Superior temporal gyrus (tissue), 1 donor: Measurements from ENCODE around the gene SRPK3.

Experiments
- DNase-seq: peaks from one replicate; pipeline ENCODE4 v3.0.0-alpha.2; 2016; ENCODE audit errors: extremely low spot score

Gene SRPK3

GRCh38 chrX:153770601-153771414 is 10.0 kb upstream of the SRPK3 start:
- DNase-seq: no peak

GRCh38 chrX:153771415-153772315 is 9.2 kb upstream of the SRPK3 start:
- no peak for DNase-seq

GRCh38 chrX:153772316-153773217 is 8.3 kb upstream of the SRPK3 start:
- no peak for DNase-seq

GRCh38 chrX:153773218-153773611 is 7.6 kb upstream of the SRPK3 start:
- no peak for DNase-seq

- no peak for DNase-seq
These were observed 6.9 kb upstream of the SRPK3 start for GRCh38 chrX:153773741-153774575.

- DNase-seq: no peak
These were observed 6.1 kb upstream of the SRPK3 start for GRCh38 chrX:153774576-153775292.

GRCh38 chrX:153775293-153776119 is 5.3 kb upstream of the SRPK3 start:
- no peak for DNase-seq

- no peak for DNase-seq
These were observed 4.7 kb upstream of the SRPK3 start for GRCh38 chrX:153776120-153776599.

- DNase-seq: no peak
These were observed 4.2 kb upstream of the SRPK3 start for GRCh38 chrX:153776611-153777045.

GRCh38 chrX:153777261-153778090 is 3.4 kb upstream of the SRPK3 start:
- DNase-seq: no peak

GRCh38 chrX:153778181-153778580 is 2.7 kb upstream of the SRPK3 start:
- no peak for DNase-seq

GRCh38 chrX:153778684-153779101 is 2.1 kb upstream of the SRPK3 start:
- DNase-seq: no peak

GRCh38 chrX:153779891-153780677 is 757 bp upstream of the SRPK3 start:
- DNase-seq: no peak

GRCh38 chrX:153781428-153782047 is 697 bp downstream of the SRPK3 start:
- DNase-seq: no peak

- DNase-seq: peak; percentile 33
These were observed 1.5 kb downstream of the SRPK3 start for GRCh38 chrX:153782313-153782712.

- no peak for DNase-seq
These were observed 2.0 kb downstream of the SRPK3 start for GRCh38 chrX:153782871-153783270.
